ENCODE data around the gene CFAP73.
A peak's percentile ranks its signal among the peaks of the same experiment; 100 is the strongest.
"Not testable (repeated sequence)": the region's sequence is repeated elsewhere in the genome, so short reads cannot be mapped to it uniquely, and the experiment has no call there.

The CFAP73 gene

GRCh38 chr12:113149361-113150150, at the start of gene CFAP73:
CFAP73 (plus strand) TSS chr12:113149724; CDS start chr12:113149858, 134 bp downstream.
- peak; percentile 57 for DNase-seq

GRCh38 chr12:113099764-113100163, 49.8 kb upstream of the CFAP73 start:
- DNase-seq, result no peak

- DNase-seq, result no peak
These were observed 47.8 kb upstream of the CFAP73 start for GRCh38 chr12:113101751-113102150.

- no peak for DNase-seq
These were observed 46.7 kb upstream of the CFAP73 start for GRCh38 chr12:113102811-113103210.

GRCh38 chr12:113103756-113104450, 45.6 kb upstream of the CFAP73 start:
- DNase-seq, result no peak

- DNase-seq, result no peak
These were observed 44.5 kb upstream of the CFAP73 start for GRCh38 chr12:113104953-113105510.

GRCh38 chr12:113105606-113106271, 43.8 kb upstream of the CFAP73 start:
- no peak for DNase-seq

GRCh38 chr12:113106361-113106760, 43.2 kb upstream of the CFAP73 start:
- no peak for DNase-seq

GRCh38 chr12:113108308-113108707, 41.2 kb upstream of the CFAP73 start:
- no peak for DNase-seq

- DNase-seq, result no peak
These were observed 40.2 kb upstream of the CFAP73 start for GRCh38 chr12:113109360-113109759.

GRCh38 chr12:113109872-113110599, 39.5 kb upstream of the CFAP73 start:
- DNase-seq, result no peak

- DNase-seq, result no peak
These were observed 38.3 kb upstream of the CFAP73 start for GRCh38 chr12:113111247-113111646.

- no peak for DNase-seq
These were observed 37.3 kb upstream of the CFAP73 start for GRCh38 chr12:113112043-113112899.

GRCh38 chr12:113113397-113113796, 36.1 kb upstream of the CFAP73 start:
- no peak for DNase-seq

- no peak for DNase-seq
These were observed 34.9 kb upstream of the CFAP73 start for GRCh38 chr12:113114447-113115178.

- DNase-seq, result no peak
These were observed 33.9 kb upstream of the CFAP73 start for GRCh38 chr12:113115455-113116126.

- no peak for DNase-seq
These were observed 32.6 kb upstream of the CFAP73 start for GRCh38 chr12:113116875-113117274.

- not testable (repeated sequence) for DNase-seq
These were observed 31.8 kb upstream of the CFAP73 start for GRCh38 chr12:113117684-113118083.

GRCh38 chr12:113118142-113118541, 31.4 kb upstream of the CFAP73 start:
- DNase-seq, result no peak

GRCh38 chr12:113119980-113120669, 29.4 kb upstream of the CFAP73 start:
- DNase-seq, result no peak
